Cardiac muscle cell (in vitro differentiated cells and primary cell): ENCODE results near the gene TSGA10. TPM values are rescaled to one million over a fixed set of nuclear protein-coding genes. Genes with fewer than 3 reads are reported as not detected.
"Not testable (repeated sequence)": the region's sequence is repeated elsewhere in the genome, so short reads cannot be mapped to it uniquely, and the experiment has no call there.

Experiments used
- DNase-seq, 2 donors: peaks; one replicate each; pipeline versions ENCODE4 v3.0.0 to v3.0.0-alpha.2; 2010 to 2017; ENCODE audit warnings: low read depth in 1 of 2, low spot score in 1 of 2
- H3K27ac ChIP-seq: fragments of 200-600 bp; sonication (generic); 2 replicates; pipeline ENCODE4 v1.5.1; 2016
- H3K27me3 ChIP-seq: fragments of 200-600 bp; sonication (generic); 2 replicates; pipeline ENCODE4 v1.6.0; 2016; ENCODE audit warnings: control low read depth
- H3K36me3 ChIP-seq: fragments of 200-600 bp; sonication (generic); 2 replicates; pipeline ENCODE4 v1.5.1; 2016; ENCODE audit warnings: control low read depth
- H3K4me1 ChIP-seq: fragments of 200-600 bp; sonication (generic); 2 replicates; pipeline ENCODE4 v1.8.1; 2017; ENCODE audit warnings: low read depth, mild to moderate bottlenecking, mixed run types
- H3K4me3 ChIP-seq: fragments of 200-600 bp; sonication (generic); 2 replicates; pipeline ENCODE4 v1.5.1; 2016; ENCODE audit warnings: mild to moderate bottlenecking
- H3K9me3 ChIP-seq: fragments of 200-600 bp; sonication (generic); 2 replicates; pipeline ENCODE4 v1.5.1; 2017; ENCODE audit warnings: low read depth, mild to moderate bottlenecking, control low read depth
- polyA plus RNA-seq: library from polyadenylated mRNA; unstranded; fragments of >200 nt; fragmentation: Nextera tagmentation; extraction: Ambion mirVana; gene quantifications from 2 replicates; pipeline ENCODE4 v1.2.1, GENCODE V29; 2016
- total RNA-seq: library from RNA; depleted of rRNA; stranded (reverse); fragments of >200 nt; gene quantifications from 2 replicates; pipeline ENCODE4 v1.2.3, GENCODE V29; 2016
- TF ChIP-seq, protein P1 (sequence below): IDR thresholded peaks from 2 replicates; pipeline ENCODE4 v1.5.1; 2012; ENCODE audit warnings: low read depth, mild to moderate bottlenecking, low read length

Gene TSGA10, protein sequence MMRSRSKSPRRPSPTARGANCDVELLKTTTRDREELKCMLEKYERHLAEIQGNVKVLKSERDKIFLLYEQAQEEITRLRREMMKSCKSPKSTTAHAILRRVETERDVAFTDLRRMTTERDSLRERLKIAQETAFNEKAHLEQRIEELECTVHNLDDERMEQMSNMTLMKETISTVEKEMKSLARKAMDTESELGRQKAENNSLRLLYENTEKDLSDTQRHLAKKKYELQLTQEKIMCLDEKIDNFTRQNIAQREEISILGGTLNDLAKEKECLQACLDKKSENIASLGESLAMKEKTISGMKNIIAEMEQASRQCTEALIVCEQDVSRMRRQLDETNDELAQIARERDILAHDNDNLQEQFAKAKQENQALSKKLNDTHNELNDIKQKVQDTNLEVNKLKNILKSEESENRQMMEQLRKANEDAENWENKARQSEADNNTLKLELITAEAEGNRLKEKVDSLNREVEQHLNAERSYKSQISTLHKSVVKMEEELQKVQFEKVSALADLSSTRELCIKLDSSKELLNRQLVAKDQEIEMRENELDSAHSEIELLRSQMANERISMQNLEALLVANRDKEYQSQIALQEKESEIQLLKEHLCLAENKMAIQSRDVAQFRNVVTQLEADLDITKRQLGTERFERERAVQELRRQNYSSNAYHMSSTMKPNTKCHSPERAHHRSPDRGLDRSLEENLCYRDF
- total RNA-seq (5.1 and 7.8 TPM in 2 replicates), polyA plus RNA-seq (5.8 and 7.3 TPM in 2 replicates)

DNA sequence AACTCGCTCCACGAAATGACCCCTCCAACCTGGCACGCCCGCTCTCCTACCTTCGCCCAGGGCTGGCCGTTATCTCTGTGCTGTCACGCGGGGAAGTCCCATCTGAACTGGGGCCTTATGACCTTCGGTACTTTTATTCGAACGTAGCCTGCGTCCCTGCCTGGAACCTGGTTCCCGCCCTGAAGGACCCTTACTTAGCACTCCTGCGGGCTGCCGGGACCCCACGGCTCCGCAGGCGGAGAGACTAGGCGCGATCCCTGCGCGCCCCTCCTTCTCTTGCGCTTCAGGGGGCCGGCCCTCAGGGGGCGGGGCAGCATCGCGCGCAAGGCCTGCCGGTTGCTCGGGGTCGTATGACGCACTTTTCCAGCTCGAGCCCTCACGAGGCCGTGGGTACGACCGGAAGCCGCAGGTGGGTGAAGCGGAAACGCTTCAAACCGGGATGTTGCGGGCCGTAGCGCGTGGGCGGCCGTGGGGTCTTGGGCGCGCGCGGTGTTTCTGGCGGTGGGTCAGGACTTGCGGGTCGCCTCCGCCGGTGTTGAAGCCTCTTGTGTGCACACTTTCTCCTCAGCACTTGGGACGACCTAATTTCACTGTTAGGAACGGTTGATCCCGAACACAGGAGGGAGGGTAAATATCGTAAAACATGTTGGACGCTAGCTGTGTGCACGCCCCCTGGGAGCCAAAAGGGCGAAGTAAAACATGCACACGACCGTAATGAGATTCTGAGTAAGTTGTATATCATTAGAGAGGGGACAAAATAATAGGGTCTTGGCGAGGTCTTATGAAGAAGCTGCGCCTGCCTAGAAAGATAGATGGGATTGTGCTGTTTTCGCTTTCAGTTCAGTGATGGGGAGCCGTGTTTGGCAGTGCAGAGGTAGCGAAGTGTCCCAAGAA, at the start of gene TSGA10, which contains the start of gene LIPT1:
Gene TSGA10 (minus strand): TSS at position 300 of the 894 bp plus-strand sequence. CDS start 45,503 bp downstream, outside the sequence.
Gene LIPT1 (plus strand): TSS at position 325 of the 894 bp plus-strand sequence. CDS start 6,991 bp downstream, outside the sequence.
- TF ChIP-seq, protein P1, sequence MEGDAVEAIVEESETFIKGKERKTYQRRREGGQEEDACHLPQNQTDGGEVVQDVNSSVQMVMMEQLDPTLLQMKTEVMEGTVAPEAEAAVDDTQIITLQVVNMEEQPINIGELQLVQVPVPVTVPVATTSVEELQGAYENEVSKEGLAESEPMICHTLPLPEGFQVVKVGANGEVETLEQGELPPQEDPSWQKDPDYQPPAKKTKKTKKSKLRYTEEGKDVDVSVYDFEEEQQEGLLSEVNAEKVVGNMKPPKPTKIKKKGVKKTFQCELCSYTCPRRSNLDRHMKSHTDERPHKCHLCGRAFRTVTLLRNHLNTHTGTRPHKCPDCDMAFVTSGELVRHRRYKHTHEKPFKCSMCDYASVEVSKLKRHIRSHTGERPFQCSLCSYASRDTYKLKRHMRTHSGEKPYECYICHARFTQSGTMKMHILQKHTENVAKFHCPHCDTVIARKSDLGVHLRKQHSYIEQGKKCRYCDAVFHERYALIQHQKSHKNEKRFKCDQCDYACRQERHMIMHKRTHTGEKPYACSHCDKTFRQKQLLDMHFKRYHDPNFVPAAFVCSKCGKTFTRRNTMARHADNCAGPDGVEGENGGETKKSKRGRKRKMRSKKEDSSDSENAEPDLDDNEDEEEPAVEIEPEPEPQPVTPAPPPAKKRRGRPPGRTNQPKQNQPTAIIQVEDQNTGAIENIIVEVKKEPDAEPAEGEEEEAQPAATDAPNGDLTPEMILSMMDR = no peak
- Histone ChIP-seq H3K9me3 (no peaks in the 10 kb centered on the region), H3K27ac (peak within 1 kb of the TSS; percentile 80), H3K4me3 (peak within 1 kb of the TSS; percentile 72), H3K36me3 (no peaks in the 10 kb centered on the region), H3K4me1 (peaks cover 13% of the 10 kb centered on the region), H3K27me3 (no peaks in the 10 kb centered on the region)
- peak; percentile 92 to 93 for DNase-seq

DNA sequence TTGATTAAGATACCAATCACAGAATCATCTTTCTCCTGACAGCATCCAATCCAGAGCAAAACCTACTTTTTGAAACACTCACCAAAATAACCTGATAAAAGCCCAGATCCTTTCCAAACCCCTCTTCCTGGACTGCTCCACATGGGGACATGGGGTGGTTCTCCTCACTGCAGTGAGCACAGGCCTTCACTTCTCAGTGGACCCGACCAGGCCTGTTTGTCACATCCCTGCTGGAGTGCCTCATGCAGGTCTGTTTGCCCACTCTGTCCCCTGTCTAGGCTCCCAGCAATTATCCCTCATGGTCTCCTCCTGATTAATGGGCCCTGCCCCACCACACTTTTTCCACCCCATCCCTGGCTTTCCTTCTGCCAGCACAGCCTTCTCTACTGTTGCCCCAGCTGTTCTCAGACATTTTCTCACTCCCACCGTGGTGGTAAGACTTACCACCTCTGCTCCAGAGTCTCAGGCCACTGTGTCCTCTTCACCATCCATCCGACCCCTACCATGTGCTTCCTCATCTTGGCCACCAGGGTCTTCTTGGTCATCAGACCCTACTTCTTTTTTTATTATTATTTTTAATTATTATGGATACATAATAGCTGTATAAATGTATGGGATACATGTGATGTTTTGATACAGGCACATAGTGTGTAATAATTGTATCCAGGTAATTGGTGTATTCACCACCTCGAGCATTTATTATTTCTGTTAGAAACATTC, 47.4 kb upstream of the TSGA10 start:
- TF ChIP-seq, protein P1 = no peak

DNA sequence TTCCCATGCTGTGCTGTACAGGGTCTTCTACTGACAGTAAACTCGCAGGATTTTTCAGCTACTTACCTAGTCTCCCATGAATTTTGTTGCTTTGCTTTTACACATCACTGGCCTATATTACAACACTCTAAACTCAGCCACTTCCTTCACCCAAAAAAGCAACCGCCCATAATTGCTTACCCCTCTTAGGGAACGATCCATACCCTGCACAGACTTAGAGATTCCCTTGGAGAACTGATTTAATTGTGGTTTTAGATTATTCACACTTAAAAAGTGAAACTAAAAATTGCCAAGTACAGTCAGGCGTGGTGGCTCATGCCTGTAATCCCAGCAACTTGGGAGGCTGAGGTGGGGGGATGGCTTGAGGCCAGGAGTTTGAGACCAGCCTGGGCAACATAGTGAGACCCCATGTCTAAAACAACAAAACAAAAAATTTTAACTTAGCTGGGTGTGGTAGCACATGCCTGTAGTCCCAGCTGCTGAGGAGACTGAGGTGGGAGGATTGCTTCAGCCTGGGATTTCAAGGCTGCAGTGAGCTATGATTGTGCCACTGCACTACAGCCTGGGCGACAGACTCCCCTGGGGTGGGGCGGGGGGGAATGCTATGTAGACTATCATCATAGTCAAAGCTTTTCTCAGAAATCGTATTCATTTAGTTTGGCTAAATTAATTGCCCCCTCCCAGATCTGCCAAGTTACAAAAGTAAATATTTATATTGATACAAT, 45.5 kb upstream of the TSGA10 start:
- peaks cover 20% of the 10 kb centered on the region for H3K36me3 ChIP-seq
- DNase-seq = no peak
- H3K9me3 ChIP-seq = no peaks in the 10 kb centered on the region
- no peak overlapping the region for H3K27ac ChIP-seq
- TF ChIP-seq, protein P1 = no peak
- H3K4me1 ChIP-seq = no peaks in the 10 kb centered on the region
- H3K27me3 ChIP-seq = no peaks in the 10 kb centered on the region
- no peak overlapping the region for H3K4me3 ChIP-seq

More for the DNA sequence above, 47.4 kb upstream of the TSGA10 start:
- H3K36me3 ChIP-seq = peaks cover 4% of the 10 kb centered on the region
- no peak overlapping the region for H3K27ac ChIP-seq
- no peaks in the 10 kb centered on the region for H3K27me3 ChIP-seq
- H3K4me1 ChIP-seq = no peaks in the 10 kb centered on the region
- DNase-seq = no peak
- H3K4me3 ChIP-seq = no peak overlapping the region
- H3K9me3 ChIP-seq = no peaks in the 10 kb centered on the region

DNA sequence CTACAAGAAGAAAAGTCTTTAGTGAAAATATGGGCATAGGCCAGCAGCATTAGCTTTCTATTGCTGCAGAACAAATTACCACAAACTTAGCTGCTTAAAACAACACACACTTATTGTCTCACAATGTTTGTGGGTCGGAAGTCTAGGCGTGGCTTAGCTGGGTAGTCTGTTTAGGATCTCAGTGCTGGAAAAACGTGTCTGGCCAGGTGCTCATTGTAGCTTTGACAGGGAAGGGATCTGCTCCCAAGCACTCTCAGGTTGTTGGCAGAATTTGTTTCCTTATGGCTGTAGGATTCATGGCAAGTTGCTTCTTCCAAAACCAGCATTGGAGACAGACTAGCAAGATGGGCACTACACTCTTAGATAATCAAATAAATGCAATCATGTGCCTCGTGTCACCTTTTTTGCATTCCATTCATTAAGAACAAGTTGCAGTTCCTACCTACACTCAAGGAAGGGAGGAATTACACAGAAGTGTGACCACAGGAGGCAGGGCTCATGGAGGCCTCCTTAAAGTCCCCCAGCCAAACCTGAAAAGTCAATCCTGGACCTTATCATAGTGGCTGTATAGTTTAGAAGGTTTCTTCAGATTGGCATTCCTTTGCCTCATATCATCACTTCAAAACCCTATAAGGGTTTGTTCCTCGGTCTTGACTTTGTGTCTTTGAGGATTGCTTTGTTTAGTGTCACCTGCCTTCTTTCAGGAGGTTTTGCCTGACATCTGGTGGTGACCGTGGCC, 43.5 kb upstream of the TSGA10 start:
- TF ChIP-seq, protein P1 = no peak
- Histone ChIP-seq H3K4me1 (no peaks in the 10 kb centered on the region), H3K4me3 (no peak overlapping the region), H3K27ac (peak overlapping the region; percentile 64), H3K9me3 (no peaks in the 10 kb centered on the region), H3K27me3 (no peaks in the 10 kb centered on the region), H3K36me3 (peaks cover 31% of the 10 kb centered on the region)
- no peak for DNase-seq

DNA sequence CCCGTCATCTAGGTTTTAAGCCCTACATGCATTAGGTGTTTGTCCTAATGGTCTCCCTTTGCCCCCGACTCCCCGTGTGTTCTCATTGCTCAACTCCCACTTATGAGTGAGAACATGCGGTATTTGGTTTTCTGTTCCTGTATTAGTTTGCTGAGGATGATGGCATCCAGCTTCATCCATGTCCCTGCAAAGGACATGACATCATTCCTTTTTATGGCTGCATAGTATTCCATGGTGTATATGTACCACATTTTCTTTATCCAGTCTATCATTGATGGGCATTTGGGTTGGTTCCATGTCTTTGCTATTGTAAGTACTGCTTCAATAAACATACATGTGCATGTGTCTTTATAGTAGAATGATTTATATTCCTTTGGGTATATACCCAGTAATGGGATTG, 37.6 kb upstream of the TSGA10 start:
- H3K4me1 ChIP-seq, H3K9me3 ChIP-seq, H3K4me3 ChIP-seq, DNase-seq, H3K27me3 ChIP-seq, H3K27ac ChIP-seq: not testable (repeated sequence)
- H3K36me3 ChIP-seq = peaks cover 41% of the 10 kb centered on the region
